DOHH2 (cell line): ENCODE data around the gene INPP4B.

Experiments used
- EZH2phosphoT487 ChIP-seq: fragments of 200-600 bp; sonication (generic); IDR thresholded peaks from 2 replicates; pipeline ENCODE4 v1.6.1; 2017; ENCODE audit warnings: borderline replicate concordance, mild to moderate bottlenecking, antibody characterized with exemption, low read length, moderate library complexity, mixed read lengths
- TF ChIP-seq, protein P1 (sequence below): fragments of 200-600 bp; sonication (generic); IDR thresholded peaks from one replicate; pipeline ENCODE4 v1.5.1; 2014; ENCODE audit warnings: antibody characterized with exemption, mild to moderate bottlenecking, low read depth, low read length; ENCODE audit not compliant: poor library complexity, severe bottlenecking

DNA sequence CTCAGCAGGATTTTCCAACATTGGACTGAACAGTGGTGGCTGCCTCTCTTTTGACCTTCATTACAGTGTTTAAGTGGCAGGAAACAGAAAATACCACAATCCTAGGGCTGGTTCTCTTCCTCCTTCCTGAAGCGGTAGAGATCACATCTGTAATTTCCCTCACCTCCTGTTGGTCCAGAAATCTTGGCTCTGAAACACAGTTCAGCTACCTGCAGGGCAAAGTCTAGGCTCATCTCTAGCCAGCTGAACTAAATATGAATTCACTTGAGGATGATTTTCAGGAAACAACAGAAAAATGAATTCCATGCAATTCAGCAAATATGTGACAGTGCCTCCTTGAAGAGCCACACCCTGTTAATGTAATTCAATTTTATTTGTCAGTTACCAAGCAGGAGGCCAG, 531.9 kb downstream of the INPP4B start:
- TF ChIP-seq, protein P1, sequence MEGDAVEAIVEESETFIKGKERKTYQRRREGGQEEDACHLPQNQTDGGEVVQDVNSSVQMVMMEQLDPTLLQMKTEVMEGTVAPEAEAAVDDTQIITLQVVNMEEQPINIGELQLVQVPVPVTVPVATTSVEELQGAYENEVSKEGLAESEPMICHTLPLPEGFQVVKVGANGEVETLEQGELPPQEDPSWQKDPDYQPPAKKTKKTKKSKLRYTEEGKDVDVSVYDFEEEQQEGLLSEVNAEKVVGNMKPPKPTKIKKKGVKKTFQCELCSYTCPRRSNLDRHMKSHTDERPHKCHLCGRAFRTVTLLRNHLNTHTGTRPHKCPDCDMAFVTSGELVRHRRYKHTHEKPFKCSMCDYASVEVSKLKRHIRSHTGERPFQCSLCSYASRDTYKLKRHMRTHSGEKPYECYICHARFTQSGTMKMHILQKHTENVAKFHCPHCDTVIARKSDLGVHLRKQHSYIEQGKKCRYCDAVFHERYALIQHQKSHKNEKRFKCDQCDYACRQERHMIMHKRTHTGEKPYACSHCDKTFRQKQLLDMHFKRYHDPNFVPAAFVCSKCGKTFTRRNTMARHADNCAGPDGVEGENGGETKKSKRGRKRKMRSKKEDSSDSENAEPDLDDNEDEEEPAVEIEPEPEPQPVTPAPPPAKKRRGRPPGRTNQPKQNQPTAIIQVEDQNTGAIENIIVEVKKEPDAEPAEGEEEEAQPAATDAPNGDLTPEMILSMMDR = no peak
- no peak for TF ChIP-seq EZH2phosphoT487
